Astrocyte of the spinal cord (primary cell): Measurements from ENCODE around the gene RPL37A.
"Not testable (repeated sequence)": the region's sequence is repeated elsewhere in the genome, so short reads cannot be mapped to it uniquely, and the experiment has no call there.

Source experiments
- DNase-seq: peaks from one replicate; pipeline ENCODE4 v3.0.0; 2011; ENCODE audit warnings: low read depth, low spot score
- H3K4me3 ChIP-seq: 2 replicates; pipeline ENCODE4 v1.5.1; 2011; ENCODE audit warnings: low read depth, mild to moderate bottlenecking, low read length, moderate library complexity
- CTCF ChIP-seq: IDR thresholded peaks from 2 replicates; pipeline ENCODE4 v1.5.1; 2012; ENCODE audit warnings: low read depth, mild to moderate bottlenecking, low read length, inconsistent platforms
- in situ Hi-C: cut with HindIII; loops from 2 replicates; pipeline ENCODE4 v1.10.0; 2017; ENCODE audit warnings: low sequenced_read_pairs

The RPL37A gene

GRCh38 chr2:216507220-216508160 is 8.8 kb downstream of the RPL37A start:
- H3K4me3 ChIP-seq, result no peak overlapping the region
- in situ Hi-C loops, result no loop called here
- no peak for TF ChIP-seq CTCF
- DNase-seq, result no peak

GRCh38 chr2:216508229-216508628 is 9.6 kb downstream of the RPL37A start:
- no peak for DNase-seq
- no peak overlapping the region for H3K4me3 ChIP-seq
- in situ Hi-C loops, result no loop called here
- no peak for TF ChIP-seq CTCF

GRCh38 chr2:216516730-216517350 is 18.2 kb downstream of the RPL37A start:
- DNase-seq, result peak; percentile 69
- H3K4me3 ChIP-seq, result no peak overlapping the region
- peak; percentile 74 for TF ChIP-seq CTCF
- in situ Hi-C loops, result loop anchor here (10.0 kb wide), 1 partner anchor 138 kb away; no protein-coding TSS in a partner anchor

GRCh38 chr2:216517447-216518225 is 19.0 kb downstream of the RPL37A start:
- no peak for TF ChIP-seq CTCF
- no peak for DNase-seq
- in situ Hi-C loops, result loop anchor here (10.0 kb wide), 1 partner anchor 137 kb away; no protein-coding TSS in a partner anchor
- no peak overlapping the region for H3K4me3 ChIP-seq

DNA sequence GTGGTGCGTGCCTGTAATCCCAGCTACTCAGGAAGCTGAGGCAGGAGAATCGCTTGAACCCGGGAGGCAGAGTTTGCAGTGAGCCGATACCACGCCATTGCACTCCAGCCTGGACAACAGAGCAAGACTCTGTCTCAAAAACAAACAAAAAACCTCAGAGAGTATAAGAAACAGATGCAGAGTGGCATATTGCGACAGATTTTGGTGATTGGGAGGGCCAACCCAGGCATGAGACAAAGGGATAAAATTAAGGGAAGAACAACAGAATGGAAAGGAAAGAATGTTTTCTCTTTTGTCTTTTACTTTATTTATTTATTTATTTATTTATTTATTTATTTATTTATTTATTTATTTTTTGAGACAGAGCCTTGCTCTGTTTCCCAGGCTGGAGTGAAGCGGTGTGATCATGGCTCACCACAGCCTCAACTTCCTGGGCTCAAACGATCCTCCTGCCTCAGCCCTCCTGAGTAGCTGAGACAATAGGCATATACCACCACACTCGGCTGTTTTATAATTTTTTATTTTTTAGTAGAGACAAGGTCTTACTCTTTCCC is 20.0 kb downstream of the RPL37A start:
- in situ Hi-C loops, result loop anchor here (10.0 kb wide), 1 partner anchor 136 kb away; no protein-coding TSS in a partner anchor
- H3K4me3 ChIP-seq, DNase-seq: not testable (repeated sequence)

DNA sequence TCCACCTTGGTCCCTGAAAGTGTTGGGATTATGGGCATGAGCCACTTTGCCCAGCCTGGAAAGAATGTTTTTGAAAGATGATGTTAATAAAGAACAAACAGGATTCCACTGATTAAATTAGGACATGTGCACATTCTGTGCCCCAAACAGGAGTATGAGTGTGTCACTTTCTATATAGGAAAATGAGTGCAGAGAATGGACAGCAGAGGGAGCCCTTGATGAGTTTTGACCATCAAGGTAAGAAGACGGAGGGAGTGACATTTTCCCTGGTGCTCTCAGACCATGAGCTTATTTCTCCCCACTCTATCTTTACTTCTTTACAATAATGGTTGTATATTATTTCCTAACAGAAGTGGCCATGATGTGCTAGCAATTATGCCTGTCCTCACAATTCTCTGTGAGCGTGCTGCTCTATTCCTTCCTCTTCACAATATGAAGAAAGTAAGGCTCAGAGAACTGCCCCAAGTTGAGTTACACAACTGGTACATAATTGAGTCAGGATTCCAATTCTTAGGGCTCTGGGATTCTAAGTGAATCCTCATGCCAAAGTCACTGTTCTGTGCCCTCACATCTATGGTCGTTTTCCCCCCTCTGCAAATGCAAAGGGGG is 20.6 kb downstream of the RPL37A start:
- DNase-seq, result peak; percentile 87
- TF ChIP-seq CTCF, result peak; percentile 74
- H3K4me3 ChIP-seq, result no peak overlapping the region
- in situ Hi-C loops, result loop anchor here (10.0 kb wide), 1 partner anchor 136 kb away; no protein-coding TSS in a partner anchor
